Measurements from ENCODE around the gene SPATA21.

DNA sequence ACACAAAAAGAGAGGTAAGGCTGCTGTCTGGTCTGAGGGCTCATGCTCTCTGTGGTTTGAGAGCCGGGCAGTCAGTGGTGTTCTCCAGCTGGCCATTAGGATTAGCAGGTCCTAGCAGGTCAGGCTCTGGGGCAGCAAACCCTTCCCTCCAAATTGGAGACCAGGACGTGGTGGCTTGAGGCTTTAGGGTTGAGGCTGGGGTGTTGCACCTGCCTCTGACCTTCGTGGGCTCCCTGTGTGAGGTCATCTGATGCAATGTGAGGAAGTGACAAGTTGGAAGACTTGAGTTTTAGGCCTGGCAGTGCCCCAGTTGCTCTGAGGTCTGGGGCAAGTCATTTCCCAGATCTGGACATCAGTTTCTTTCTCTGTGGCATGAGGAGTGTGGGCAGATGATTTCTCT is 45.8 kb downstream of the SPATA21 start:
- no peak for TF ChIP-seq POLR2AphosphoS5 (IDR thresholded peaks at IDR 0.05; ENCODE audit: borderline replicate concordance, low read depth, low read length)
- TF ChIP-seq EZH2 (IDR thresholded peaks at IDR 0.05), result no peak
- TF ChIP-seq FOXP2 (optimal IDR thresholded peaks at IDR 0.05; ENCODE audit: control extremely low read depth, extremely low read length, insufficient read depth), result no peak
